HEK293 (cell line): Measurements from ENCODE around the gene CAMKMT.

Experiments
- KLF1 ChIP-seq: fragments of 450-650 bp; formaldehyde crosslinking; IDR thresholded peaks from 2 replicates; pipeline ENCODE4 v1.5.1; 2016; ENCODE audit warnings: missing biosample characterization, missing genetic modification characterization
- MYNN ChIP-seq: fragments of 450-650 bp; formaldehyde crosslinking; IDR thresholded peaks from 2 replicates; pipeline ENCODE4 v1.5.1; 2016; ENCODE audit warnings: missing biosample characterization, missing genetic modification characterization, borderline replicate concordance
- PRDM1 ChIP-seq: fragments of 450-650 bp; formaldehyde crosslinking; IDR thresholded peaks from 2 replicates; pipeline ENCODE4; 2016; ENCODE audit warnings: missing biosample characterization, missing genetic modification characterization
- ZBTB7A ChIP-seq: fragments of 450-650 bp; formaldehyde crosslinking; IDR thresholded peaks from 2 replicates; pipeline ENCODE4 v1.5.1; 2016; ENCODE audit warnings: low read depth, missing biosample characterization, missing genetic modification characterization
- ZNF133 ChIP-seq: fragments of 450-650 bp; formaldehyde crosslinking; IDR thresholded peaks from 2 replicates; pipeline ENCODE4 v1.5.1; 2016; ENCODE audit warnings: missing biosample characterization, missing genetic modification characterization
- ZNF146 ChIP-seq: fragments of 450-650 bp; formaldehyde crosslinking; IDR thresholded peaks from 2 replicates; pipeline ENCODE4 v1.5.1; 2016; ENCODE audit warnings: missing biosample characterization, missing genetic modification characterization
- ZNF292 ChIP-seq: fragments of 450-650 bp; formaldehyde crosslinking; IDR thresholded peaks from 2 replicates; pipeline ENCODE4 v1.5.1; 2016; ENCODE audit warnings: low read depth, missing biosample characterization, missing genetic modification characterization, borderline replicate concordance
- ZNF629 ChIP-seq: fragments of 450-650 bp; formaldehyde crosslinking; IDR thresholded peaks from 2 replicates; pipeline ENCODE4 v1.5.1; 2017; ENCODE audit warnings: missing biosample characterization, missing genetic modification characterization
- ZNF670 ChIP-seq: fragments of 450-650 bp; formaldehyde crosslinking; IDR thresholded peaks from 2 replicates; pipeline ENCODE4 v1.5.1; 2016; ENCODE audit warnings: missing biosample characterization, missing genetic modification characterization, low read depth
- TF ChIP-seq, protein P1 (sequence below): fragments of 450-650 bp; formaldehyde crosslinking; IDR thresholded peaks from 2 replicates; pipeline ENCODE4 v1.5.1; 2016; ENCODE audit warnings: missing biosample characterization, missing genetic modification characterization
- TF ChIP-seq, protein P2 (sequence below): fragments of 450-650 bp; formaldehyde crosslinking; IDR thresholded peaks from 2 replicates; pipeline ENCODE4 v1.5.1; 2016; ENCODE audit warnings: missing biosample characterization, missing genetic modification characterization, borderline replicate concordance
- TF ChIP-seq, protein P3 (sequence below): fragments of 450-650 bp; formaldehyde crosslinking; IDR thresholded peaks from 2 replicates; pipeline ENCODE4 v1.5.1; 2016; ENCODE audit warnings: missing biosample characterization, missing genetic modification characterization, low read depth

- no peak for TF ChIP-seq KLF1 (tag by site-specific recombination)
- no peak for TF ChIP-seq ZNF292 (tag by site-specific recombination)
- no peak for TF ChIP-seq ZNF146 (tag by site-specific recombination)
- no peak for TF ChIP-seq MYNN
- TF ChIP-seq, protein P1, sequence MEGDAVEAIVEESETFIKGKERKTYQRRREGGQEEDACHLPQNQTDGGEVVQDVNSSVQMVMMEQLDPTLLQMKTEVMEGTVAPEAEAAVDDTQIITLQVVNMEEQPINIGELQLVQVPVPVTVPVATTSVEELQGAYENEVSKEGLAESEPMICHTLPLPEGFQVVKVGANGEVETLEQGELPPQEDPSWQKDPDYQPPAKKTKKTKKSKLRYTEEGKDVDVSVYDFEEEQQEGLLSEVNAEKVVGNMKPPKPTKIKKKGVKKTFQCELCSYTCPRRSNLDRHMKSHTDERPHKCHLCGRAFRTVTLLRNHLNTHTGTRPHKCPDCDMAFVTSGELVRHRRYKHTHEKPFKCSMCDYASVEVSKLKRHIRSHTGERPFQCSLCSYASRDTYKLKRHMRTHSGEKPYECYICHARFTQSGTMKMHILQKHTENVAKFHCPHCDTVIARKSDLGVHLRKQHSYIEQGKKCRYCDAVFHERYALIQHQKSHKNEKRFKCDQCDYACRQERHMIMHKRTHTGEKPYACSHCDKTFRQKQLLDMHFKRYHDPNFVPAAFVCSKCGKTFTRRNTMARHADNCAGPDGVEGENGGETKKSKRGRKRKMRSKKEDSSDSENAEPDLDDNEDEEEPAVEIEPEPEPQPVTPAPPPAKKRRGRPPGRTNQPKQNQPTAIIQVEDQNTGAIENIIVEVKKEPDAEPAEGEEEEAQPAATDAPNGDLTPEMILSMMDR (tag by site-specific recombination): no peak
- TF ChIP-seq ZNF133: no peak
- TF ChIP-seq, protein P2, sequence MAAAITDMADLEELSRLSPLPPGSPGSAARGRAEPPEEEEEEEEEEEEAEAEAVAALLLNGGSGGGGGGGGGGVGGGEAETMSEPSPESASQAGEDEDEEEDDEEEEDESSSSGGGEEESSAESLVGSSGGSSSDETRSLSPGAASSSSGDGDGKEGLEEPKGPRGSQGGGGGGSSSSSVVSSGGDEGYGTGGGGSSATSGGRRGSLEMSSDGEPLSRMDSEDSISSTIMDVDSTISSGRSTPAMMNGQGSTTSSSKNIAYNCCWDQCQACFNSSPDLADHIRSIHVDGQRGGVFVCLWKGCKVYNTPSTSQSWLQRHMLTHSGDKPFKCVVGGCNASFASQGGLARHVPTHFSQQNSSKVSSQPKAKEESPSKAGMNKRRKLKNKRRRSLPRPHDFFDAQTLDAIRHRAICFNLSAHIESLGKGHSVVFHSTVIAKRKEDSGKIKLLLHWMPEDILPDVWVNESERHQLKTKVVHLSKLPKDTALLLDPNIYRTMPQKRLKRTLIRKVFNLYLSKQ (tag by site-specific recombination): no peak
- no peak for TF ChIP-seq ZNF670 (tag by site-specific recombination)
- TF ChIP-seq ZBTB7A (tag by site-specific recombination): no peak
- no peak for TF ChIP-seq PRDM1 (tag by site-specific recombination)
- no peak for TF ChIP-seq ZNF629 (tag by site-specific recombination)
- TF ChIP-seq, protein P3, sequence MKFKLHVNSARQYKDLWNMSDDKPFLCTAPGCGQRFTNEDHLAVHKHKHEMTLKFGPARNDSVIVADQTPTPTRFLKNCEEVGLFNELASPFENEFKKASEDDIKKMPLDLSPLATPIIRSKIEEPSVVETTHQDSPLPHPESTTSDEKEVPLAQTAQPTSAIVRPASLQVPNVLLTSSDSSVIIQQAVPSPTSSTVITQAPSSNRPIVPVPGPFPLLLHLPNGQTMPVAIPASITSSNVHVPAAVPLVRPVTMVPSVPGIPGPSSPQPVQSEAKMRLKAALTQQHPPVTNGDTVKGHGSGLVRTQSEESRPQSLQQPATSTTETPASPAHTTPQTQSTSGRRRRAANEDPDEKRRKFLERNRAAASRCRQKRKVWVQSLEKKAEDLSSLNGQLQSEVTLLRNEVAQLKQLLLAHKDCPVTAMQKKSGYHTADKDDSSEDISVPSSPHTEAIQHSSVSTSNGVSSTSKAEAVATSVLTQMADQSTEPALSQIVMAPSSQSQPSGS: no peak
Observed at GRCh38 chr2:44786817-44787214, 425.1 kb downstream of the CAMKMT start.
